GM12864 (cell line): Measurements from ENCODE around the gene LSM11.
"Not testable (repeated sequence)": the region's sequence is repeated elsewhere in the genome, so short reads cannot be mapped to it uniquely, and the experiment has no call there.

Source experiments
- DNase-seq: peaks from one replicate; pipeline ENCODE4 v3.0.0-alpha.2; 2011; ENCODE audit warnings: low read depth
- H3K4me3 ChIP-seq: 2 replicates; pipeline ENCODE4 v1.5.1; 2011; ENCODE audit warnings: mild to moderate bottlenecking, low read depth, low read length, control low read depth
- CTCF ChIP-seq: IDR thresholded peaks from 2 replicates; pipeline ENCODE4 v1.5.1; 2011; ENCODE audit warnings: low read depth, mild to moderate bottlenecking, moderate library complexity, low read length, control low read depth, inconsistent platforms; ENCODE audit errors: missing control alignments

The LSM11 gene

DNA sequence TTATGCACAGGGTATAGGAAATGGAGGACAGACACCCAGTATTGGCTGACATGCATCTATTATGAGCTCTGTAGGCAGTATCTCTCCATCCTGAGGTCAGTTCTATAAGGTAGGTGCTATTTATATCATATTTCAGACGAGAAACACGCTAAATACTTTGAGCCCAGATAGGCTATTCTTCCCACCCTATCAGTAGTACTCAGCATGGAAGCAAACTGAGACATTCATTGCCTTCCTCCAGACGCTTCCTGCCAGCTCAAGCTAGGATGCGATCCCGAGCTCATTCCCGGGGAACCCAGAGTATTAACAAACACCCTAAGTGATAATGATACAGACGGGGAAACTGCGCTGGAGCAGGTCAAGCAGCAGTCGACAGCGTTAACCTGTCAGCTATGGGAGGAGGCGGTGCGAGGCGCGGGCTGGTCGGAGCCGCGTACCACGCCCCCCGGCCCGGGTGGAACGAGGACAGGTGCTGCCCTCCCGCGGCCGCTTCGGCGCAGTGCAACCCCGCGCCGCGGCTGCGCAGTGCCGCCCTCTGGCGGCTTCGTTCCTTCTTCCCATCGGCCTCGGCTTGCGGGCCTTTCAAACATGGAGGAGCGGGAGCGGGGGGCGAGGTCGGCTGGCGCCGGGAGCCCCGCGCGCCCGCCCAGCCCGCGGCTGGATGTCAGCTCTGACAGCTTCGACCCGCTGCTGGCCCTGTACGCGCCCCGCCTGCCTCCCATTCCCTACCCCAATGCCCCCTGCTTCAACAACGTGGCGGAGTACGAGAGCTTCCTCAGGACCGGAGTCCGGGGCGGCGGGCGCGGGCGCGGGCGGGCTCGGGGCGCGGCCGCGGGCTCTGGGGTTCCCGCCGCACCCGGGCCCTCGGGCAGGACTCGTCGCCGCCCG lies at the start of gene LSM11:
Gene LSM11, plus strand, starts transcription at position 550 of the 888 bp plus-strand sequence. Its CDS starts 39 bp downstream, at position 589.
- peak; percentile 44 for DNase-seq
- peak; percentile 98 for TF ChIP-seq CTCF
- peak within 1 kb of the TSS; percentile 65 for H3K4me3 ChIP-seq

DNA sequence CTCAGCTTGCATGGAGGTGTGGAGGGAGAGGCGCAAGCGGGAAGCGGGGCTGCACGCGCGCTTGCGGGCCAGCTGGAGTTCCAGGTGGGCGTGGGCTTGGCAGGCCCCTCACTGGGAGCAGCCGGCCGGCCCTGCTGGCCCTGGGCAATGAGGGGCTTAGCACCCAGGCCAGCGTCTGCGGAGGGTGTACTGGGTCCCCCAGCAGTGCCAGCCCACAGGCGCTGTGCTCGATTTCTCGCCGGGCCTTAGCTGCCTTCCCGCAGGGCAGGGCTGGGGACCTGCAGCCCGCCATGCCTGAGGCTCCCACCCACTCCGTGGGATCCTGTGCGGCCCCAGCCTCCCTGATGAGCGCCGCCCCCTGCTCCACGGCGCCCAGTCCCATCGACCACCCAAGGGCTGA lies 49.7 kb upstream of the LSM11 start:
- DNase-seq: not testable (repeated sequence)

DNA sequence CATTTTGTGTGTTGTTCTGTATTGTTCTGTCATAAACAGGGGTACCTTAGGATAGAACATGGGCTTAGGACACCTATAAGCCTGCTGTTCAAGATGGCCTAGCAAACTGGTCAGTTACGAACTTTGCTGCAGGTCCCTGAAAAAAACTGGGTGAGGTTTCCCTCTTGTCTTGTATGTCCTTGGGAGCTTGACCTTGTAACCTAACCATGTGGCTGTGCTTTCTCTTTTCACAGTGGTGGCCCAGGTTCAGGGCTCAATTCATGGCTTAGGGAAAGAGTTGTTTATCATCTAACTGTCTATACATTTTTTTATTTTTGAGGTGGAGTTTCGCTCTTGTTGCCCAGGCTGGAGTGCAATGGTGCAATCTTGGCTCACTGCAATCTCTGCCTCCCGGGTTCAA lies 47.4 kb upstream of the LSM11 start:
- not testable (repeated sequence) for DNase-seq, H3K4me3 ChIP-seq

More for the DNA sequence above, 49.7 kb upstream of the LSM11 start:
- H3K4me3 ChIP-seq: not testable (repeated sequence)

DNA sequence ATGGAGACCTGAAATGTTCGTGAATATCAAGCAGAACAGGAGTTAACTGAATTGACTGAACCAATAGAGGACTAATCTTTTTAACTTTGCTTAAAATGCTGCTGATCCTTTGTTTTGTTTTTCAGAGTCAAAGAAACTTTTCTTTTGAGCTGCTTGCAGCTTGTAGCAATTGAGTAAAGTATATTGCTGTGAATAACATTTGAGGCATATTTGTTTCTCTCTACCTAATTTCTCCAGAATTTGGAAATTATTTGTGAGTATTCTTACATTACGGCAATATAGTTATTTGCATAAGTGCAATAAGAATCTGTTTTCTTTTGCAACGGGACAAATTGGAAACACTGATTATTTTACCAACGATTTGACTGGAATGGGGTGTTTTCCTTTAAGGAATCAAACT lies 44.8 kb upstream of the LSM11 start:
- not testable (repeated sequence) for H3K4me3 ChIP-seq, DNase-seq

- TF ChIP-seq CTCF: no peak
- no peak for DNase-seq
- no peak overlapping the region for H3K4me3 ChIP-seq
Observed at GRCh38 chr5:157703736-157704135, 39.8 kb upstream of the LSM11 start.

DNA sequence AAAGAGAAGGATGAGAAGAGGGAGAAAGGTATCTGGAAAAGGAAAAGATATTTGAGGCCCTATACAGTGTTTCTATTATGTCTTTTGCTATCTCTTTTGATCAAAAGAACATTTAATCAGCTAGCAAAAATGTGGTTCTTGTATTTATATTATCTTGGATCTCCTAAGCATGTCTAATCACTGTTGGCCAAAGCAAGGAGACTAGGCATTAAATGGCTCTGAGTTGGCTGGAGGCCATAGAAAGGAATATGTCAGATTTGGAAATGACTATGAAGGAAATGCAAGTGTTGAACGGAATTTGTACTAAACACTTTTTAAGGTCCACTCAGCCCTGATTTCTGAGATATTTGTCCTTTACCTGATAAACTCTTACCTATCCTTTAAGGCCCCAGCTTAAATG lies 34.6 kb upstream of the LSM11 start:
- DNase-seq: no peak
- TF ChIP-seq CTCF: no peak

DNA sequence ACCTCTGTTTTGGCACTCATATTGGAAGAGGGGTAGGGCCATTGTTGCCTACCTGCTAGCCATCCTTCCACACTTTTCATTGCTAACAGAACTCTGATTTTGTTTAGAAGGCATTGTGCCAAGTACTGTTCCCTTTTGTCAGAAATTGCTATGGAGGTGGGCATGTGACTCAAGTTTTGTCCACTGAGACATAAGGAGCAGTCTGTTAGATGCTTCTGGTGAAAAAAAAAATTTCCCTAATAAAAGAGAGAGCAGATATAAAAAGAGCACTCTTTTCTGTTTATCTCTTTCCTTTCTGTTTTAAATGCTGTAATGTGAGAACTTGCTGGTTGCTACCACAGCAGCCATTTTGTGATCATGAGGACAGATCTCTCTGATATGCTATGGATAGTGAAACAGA lies 34.2 kb upstream of the LSM11 start:
- no peak overlapping the region for H3K4me3 ChIP-seq
- no peak for TF ChIP-seq CTCF
- DNase-seq: no peak

More for the DNA sequence above, 34.6 kb upstream of the LSM11 start:
- no peak overlapping the region for H3K4me3 ChIP-seq

GRCh38 chr5:157710431-157710830 lies 33.1 kb upstream of the LSM11 start:
- TF ChIP-seq CTCF: no peak
- no peak for DNase-seq
- no peak overlapping the region for H3K4me3 ChIP-seq

GRCh38 chr5:157710882-157711281 lies 32.6 kb upstream of the LSM11 start:
- no peak for DNase-seq
- H3K4me3 ChIP-seq: no peak overlapping the region
- no peak for TF ChIP-seq CTCF
